ENCODE data around the gene RUNDC1.

GRCh38 chr17:42992872-42993271 lies 12.5 kb downstream of the RUNDC1 start:
- TF ChIP-seq CTCF (IDR thresholded peaks at IDR 0.05; ENCODE audit: poor library complexity, severe bottlenecking) (no peak), RAD21 (conservative IDR thresholded peaks at IDR 0.05) (no peak), TAF1 (IDR thresholded peaks at IDR 0.05; ENCODE audit: low read depth) (no peak)

Measured in neural cell (in vitro differentiated cells).